Frontal cortex (tissue), 4 donors: ENCODE data around the gene SENP5. TPM values are rescaled to one million over a fixed set of nuclear protein-coding genes. Genes with fewer than 3 reads are reported as not detected.
"Not testable (repeated sequence)": the region's sequence is repeated elsewhere in the genome, so short reads cannot be mapped to it uniquely, and the experiment has no call there.

Source experiments
- DNase-seq, 2 donors: peaks; one replicate each; pipeline ENCODE4 v3.0.0; 2012; ENCODE audit warnings: low spot score in 2 of 2
- FAIRE-seq: peaks from 2 replicates; lab custom pipeline; 2012; peaks lifted over from hg19 to GRCh38; lab: Jason Lieb, UNC
- total RNA-seq: library from RNA; depleted of rRNA; stranded (reverse); fragments of >200 nt; gene quantifications from one replicate; pipeline ENCODE4 v1.2.3, GENCODE V29; 2014
- donor health status: control.
- donor health status: control.
- donor health status: control.

The SENP5 gene
- total RNA-seq, 1 donor from 2014 or later = 75.0 TPM

GRCh38 chr3:196874511-196875094, 6.9 kb downstream of the SENP5 start:
- FAIRE-seq, DNase-seq: not testable (repeated sequence)

GRCh38 chr3:196875258-196875657, 7.5 kb downstream of the SENP5 start:
- DNase-seq (no peak), FAIRE-seq (no peak)

GRCh38 chr3:196883361-196883760, 15.6 kb downstream of the SENP5 start:
- FAIRE-seq = no peak

GRCh38 chr3:196886144-196886543, 18.4 kb downstream of the SENP5 start:
- DNase-seq (no peak), FAIRE-seq (no peak)

More at GRCh38 chr3:196883361-196883760, 15.6 kb downstream of the SENP5 start:
- DNase-seq = no peak

GRCh38 chr3:196889844-196890708, 22.4 kb downstream of the SENP5 start:
- FAIRE-seq = no peak
- DNase-seq = no peak

GRCh38 chr3:196894557-196895295, 27.0 kb downstream of the SENP5 start:
- FAIRE-seq (no peak), DNase-seq (no peak)

- DNase-seq = no peak
- no peak for FAIRE-seq
Observed at GRCh38 chr3:196896229-196896628, 28.5 kb downstream of the SENP5 start.

- DNase-seq = no peak
- FAIRE-seq = no peak
Observed at GRCh38 chr3:196901768-196902167, 34.0 kb downstream of the SENP5 start.

GRCh38 chr3:196902296-196902695, 34.6 kb downstream of the SENP5 start:
- DNase-seq = no peak
- FAIRE-seq = no peak

- no peak for FAIRE-seq
- no peak for DNase-seq
Observed at GRCh38 chr3:196903740-196904139, 36.0 kb downstream of the SENP5 start.

GRCh38 chr3:196914866-196915265, 47.1 kb downstream of the SENP5 start:
- DNase-seq (no peak), FAIRE-seq (no peak)

GRCh38 chr3:196915375-196915774, 47.7 kb downstream of the SENP5 start:
- DNase-seq (no peak), FAIRE-seq (no peak)

- DNase-seq = no peak
- FAIRE-seq = no peak
Observed at GRCh38 chr3:196916221-196916620, 48.5 kb downstream of the SENP5 start.

- FAIRE-seq = no peak
- no peak for DNase-seq
Observed at GRCh38 chr3:196916995-196917394, 49.3 kb downstream of the SENP5 start.

GRCh38 chr3:196918968-196919367, 51.2 kb downstream of the SENP5 start:
- FAIRE-seq = no peak
- DNase-seq = no peak

GRCh38 chr3:196920733-196921132, 53.0 kb downstream of the SENP5 start:
- FAIRE-seq = no peak

GRCh38 chr3:196927571-196928453, 60.1 kb downstream of the SENP5 start:
- FAIRE-seq (no peak), DNase-seq (no peak)

More at GRCh38 chr3:196920733-196921132, 53.0 kb downstream of the SENP5 start:
- DNase-seq = no peak

- FAIRE-seq = no peak
Observed at GRCh38 chr3:196931157-196931556, 63.4 kb downstream of the SENP5 start.

GRCh38 chr3:196931828-196932587, 64.3 kb downstream of the SENP5 start:
- no peak for DNase-seq
- no peak for FAIRE-seq

More at GRCh38 chr3:196931157-196931556, 63.4 kb downstream of the SENP5 start:
- DNase-seq = no peak
